GM18861 (cell line): ENCODE results near the gene SH3RF1.

Experiments
- ATAC-seq: cut with Tn5 transposase; IDR thresholded peaks from one replicate; pipeline ENCODE4 v1.9.1; 2021; ENCODE audit not compliant: unreplicated experiment

SH3RF1 gene

GRCh38 chr4:169050284-169050683 lies 220.5 kb downstream of the SH3RF1 start:
- no peak for ATAC-seq

DNA sequence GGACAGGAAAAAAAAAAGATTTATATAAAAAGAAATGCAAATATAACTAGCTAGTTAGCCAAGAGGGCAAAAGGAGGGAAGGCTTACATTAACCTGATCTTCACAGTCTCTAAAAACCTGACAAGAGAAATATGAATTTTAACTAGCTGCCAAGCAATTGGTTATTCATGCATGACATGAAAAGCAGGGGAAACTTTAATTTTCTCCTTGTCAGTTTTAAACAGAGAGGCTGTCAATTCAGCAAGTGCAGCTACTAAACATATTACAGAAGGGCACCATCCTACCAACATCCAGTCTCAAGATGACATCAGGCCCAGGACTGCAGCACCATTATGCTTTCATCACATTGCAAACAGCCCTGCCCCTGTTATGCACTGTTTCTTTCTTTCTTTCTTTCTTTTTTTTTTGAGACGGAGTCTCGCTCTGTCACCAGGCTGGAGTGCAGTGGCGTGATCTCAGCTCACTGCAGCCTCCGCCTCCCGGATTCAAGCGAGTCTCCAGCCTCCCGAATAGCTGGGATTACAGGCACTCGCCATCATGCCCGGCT lies 221.8 kb downstream of the SH3RF1 start:
- no peak for ATAC-seq

DNA sequence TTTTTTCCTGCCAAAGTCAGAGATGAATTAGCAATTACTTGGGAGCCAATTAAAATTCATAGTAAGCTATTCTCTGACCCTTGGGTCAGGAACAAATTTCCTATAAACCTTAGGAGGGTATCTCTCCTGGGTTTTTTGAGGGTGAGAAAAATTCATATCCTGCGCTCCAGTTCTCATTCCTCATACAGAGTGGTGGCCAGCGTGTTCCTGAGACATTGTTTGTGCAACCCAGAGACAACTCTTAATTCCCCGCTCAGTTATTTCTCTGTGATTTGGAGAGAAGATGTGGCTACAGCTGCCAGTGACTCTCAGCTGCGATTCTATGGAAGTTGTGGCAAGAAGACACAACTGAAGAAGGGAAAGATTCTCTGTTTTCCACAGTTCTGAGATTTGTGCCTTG lies 222.8 kb downstream of the SH3RF1 start:
- no peak for ATAC-seq

- ATAC-seq = no peak
These were observed 224.7 kb downstream of the SH3RF1 start for GRCh38 chr4:169045862-169046584.

DNA sequence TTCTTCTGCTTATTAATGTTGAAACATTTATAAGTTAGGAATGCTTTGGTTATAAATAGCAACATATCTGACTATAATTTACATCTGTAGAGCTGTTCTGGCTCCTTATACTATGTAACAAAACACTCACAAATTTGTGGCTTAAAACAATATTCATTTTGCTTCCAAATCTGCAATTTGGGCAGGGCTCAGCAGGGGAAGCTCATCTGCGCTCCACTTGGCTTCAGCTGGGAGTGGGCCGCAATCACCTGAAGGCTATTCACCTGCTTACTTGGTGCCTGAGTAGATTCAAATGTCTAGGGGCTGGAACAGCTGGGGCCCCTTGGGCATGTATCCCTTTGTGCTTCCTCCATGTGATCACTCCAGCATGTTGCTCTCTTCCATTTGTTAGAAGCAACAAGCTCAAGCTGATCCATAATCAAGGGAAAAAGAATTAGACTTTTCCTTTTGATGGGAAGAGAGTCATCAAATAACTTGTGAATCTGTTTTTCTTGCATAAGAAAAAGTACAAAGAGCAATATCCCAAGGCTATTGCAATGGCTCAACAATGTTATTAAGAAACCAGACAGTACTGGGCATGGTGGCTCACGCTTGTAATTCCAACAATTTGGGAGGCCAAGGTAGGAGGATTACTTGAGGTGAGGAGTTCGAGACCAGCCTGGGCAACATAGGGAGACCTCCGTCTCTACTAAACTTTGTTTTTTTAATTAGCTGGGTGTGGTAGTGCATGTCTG lies 225.9 kb downstream of the SH3RF1 start:
- no peak for ATAC-seq
